Small intestine (tissue), 7 donors: Measurements from ENCODE around the gene SORCS2. TPM values are rescaled to one million over a fixed set of nuclear protein-coding genes. Genes with fewer than 3 reads are reported as not detected.
"Not testable (repeated sequence)": the region's sequence is repeated elsewhere in the genome, so short reads cannot be mapped to it uniquely, and the experiment has no call there.

ENCODE experiments used
- DNase-seq, 2 donors: peaks; one replicate each; pipeline versions ENCODE4 v3.0.0 to v3.0.0-alpha.2; 2013
- FAIRE-seq: peaks from 2 replicates; lab custom pipeline; 2012; peaks lifted over from hg19 to GRCh38; lab: Jason Lieb, UNC
- H3K27ac ChIP-seq, 3 donors: one replicate each; pipeline ENCODE4 v1.5.1; 2013; ENCODE audit warnings: low read length in 2 of 3, mild to moderate bottlenecking in 2 of 3, control low read depth in 1 of 3, inconsistent platforms in 1 of 3, low read depth in 1 of 3, moderate library complexity in 1 of 3
- H3K27me3 ChIP-seq, 3 donors: one replicate each; pipeline ENCODE4 v1.6.1; 2013; ENCODE audit warnings: low read length in 3 of 3, inconsistent platforms in 1 of 3; ENCODE audit not compliant: control insufficient read depth in 3 of 3, insufficient read depth in 3 of 3
- H3K36me3 ChIP-seq, 3 donors: one replicate each; pipeline ENCODE4 v1.6.1; 2013; ENCODE audit warnings: low read length in 3 of 3, inconsistent platforms in 1 of 3, low read depth in 1 of 3, mild to moderate bottlenecking in 1 of 3, moderate library complexity in 1 of 3; ENCODE audit not compliant: control insufficient read depth in 3 of 3, insufficient read depth in 2 of 3
- H3K4me1 ChIP-seq, 3 donors: one replicate each; pipeline ENCODE4 v1.6.1; 2013; ENCODE audit warnings: low read length in 2 of 3, inconsistent platforms in 1 of 3, low read depth in 1 of 3, mild to moderate bottlenecking in 1 of 3, moderate library complexity in 1 of 3; ENCODE audit not compliant: control insufficient read depth in 3 of 3, insufficient read depth in 2 of 3
- H3K4me3 ChIP-seq, 3 donors: one replicate each; pipeline ENCODE4 v1.5.1; 2013; ENCODE audit warnings: low read length in 3 of 3, control low read depth in 1 of 3, inconsistent platforms in 1 of 3, low read depth in 1 of 3, mild to moderate bottlenecking in 1 of 3, moderate library complexity in 1 of 3
- H3K9me3 ChIP-seq, 2 donors: one replicate each; pipeline ENCODE4 v1.6.1; 2013; ENCODE audit warnings: low read depth in 1 of 2, low read length in 1 of 2; ENCODE audit not compliant: control insufficient read depth in 2 of 2, insufficient read depth in 1 of 2
- WGBS, 3 donors: extraction: QIAGEN DNeasy Blood & Tissue Kit; methylation state at CpG; one replicate each; pipeline ENCODE4 v1.1.7; 2013; 5-methylcytosine and 5-hydroxymethylcytosine counted together
- polyA plus RNA-seq, 4 donors: library from polyadenylated mRNA; stranded (reverse) in 3 of 4; unstranded in 1 of 4; fragments of 200-250 nt in 3 of 4; fragments of 120-200 nt in 1 of 4; gene quantifications; one replicate each; pipeline versions ENCODE4 v1.2.1 to v1.2.3, GENCODE V29; 2013
- donor health status: healthy with polysubstance abuse.
- donor health status: control.
- donor health status: control.
- donor health status: Bipolar disorder and iron deficiency.
- donor health status: healthy.

SORCS2 gene
- polyA plus RNA-seq, 4 donors: 0.63 to 3.3 (median 2.2) TPM; not detected in 1

DNA sequence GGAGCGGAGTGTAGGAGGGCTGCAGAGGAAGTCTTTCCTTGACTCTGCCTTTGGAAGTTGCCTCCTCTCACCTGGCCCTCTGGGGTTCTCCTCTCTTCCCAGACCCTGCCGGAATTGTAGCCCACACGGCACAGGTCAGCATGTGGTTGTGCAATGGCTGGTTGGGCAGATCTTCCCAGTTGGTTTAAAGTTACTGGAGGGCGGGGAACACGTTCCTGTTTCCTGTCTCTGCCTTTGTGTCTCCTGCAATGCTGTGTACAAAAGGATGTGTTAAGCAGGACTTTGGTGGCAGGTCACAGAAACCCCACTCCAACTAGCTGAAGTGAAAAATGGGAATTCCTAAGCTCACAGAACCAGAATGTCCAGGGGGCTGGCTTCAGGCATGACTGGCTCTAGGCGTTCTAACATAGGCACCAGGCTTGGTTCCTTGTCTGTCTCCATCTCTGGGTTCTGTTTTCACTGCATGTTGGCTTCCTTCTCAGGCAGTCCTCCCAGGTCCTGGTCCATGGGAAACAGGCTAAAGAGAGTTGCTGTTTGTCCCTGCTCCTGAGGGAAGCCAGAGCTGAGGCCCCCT lies 19.9 kb downstream of the SORCS2 start:
- no peak overlapping the region for H3K27ac ChIP-seq
- H3K4me1 ChIP-seq: peaks cover 0 to 3% (median 0%) of the 10 kb centered on the region in 3 donors
- H3K36me3 ChIP-seq: no peaks in the 10 kb centered on the region
- FAIRE-seq (no peak), DNase-seq (no peak)
- no peak overlapping the region for H3K4me3 ChIP-seq
- H3K27me3 ChIP-seq: no peaks in the 10 kb centered on the region
- 59 to 72% (median 69%) methylated on average over 6 of the region's 6 CpGs for WGBS, 3 donors
- peaks cover 0 to 12% of the 10 kb centered on the region in 2 donors for H3K9me3 ChIP-seq

DNA sequence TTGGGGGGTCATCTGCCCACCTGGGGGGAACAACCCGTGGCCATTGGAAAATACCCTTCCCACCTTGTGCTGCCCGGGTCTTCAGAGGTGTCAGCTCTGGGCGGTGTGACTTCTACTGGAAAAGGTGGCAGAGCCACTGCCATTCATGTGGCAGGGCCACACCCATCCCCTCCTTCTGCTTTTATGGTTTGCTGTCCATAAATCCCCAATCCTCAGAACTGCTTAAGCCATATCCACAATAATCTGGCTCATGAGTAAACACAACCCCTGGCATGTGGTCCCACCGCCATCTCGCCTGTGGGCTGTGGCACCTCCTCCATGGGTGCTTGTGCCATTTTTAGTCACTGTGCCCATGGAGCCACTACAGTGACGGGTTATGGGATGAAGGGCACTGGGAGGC lies 20.6 kb downstream of the SORCS2 start:
- H3K36me3 ChIP-seq: no peaks in the 10 kb centered on the region
- DNase-seq (no peak), FAIRE-seq (no peak)
- H3K4me3 ChIP-seq: no peak overlapping the region
- 48 to 72% (median 57%) methylated on average over 6 of the region's 6 CpGs for WGBS, 3 donors
- H3K9me3 ChIP-seq: peaks cover 0 to 12% of the 10 kb centered on the region in 2 donors
- no peak overlapping the region for H3K27ac ChIP-seq
- H3K4me1 ChIP-seq: peaks cover 0 to 3% (median 0%) of the 10 kb centered on the region in 3 donors
- H3K27me3 ChIP-seq: no peaks in the 10 kb centered on the region

DNA sequence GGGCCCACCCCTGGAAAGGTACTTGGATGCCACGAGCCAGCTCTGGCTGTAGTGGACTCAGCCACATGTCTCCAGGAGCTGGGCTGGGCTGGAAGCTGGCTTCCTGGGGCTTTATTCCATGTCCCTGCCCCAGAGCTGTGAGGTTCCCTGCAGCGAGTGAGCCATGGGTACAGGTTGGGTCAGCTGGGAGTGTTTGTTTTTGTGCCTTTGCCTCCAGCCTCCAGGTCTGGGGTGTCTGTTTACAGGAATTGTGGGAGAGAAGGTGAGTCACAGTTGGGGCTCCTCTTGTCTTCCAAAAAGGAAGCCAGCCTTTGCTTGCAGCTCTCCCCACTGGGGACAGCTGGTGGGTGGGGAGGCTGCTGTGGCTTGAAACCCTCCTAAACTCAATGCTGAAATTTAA lies 21.5 kb downstream of the SORCS2 start:
- H3K36me3 ChIP-seq: no peaks in the 10 kb centered on the region
- FAIRE-seq: no peak
- H3K4me3 ChIP-seq: no peak overlapping the region
- H3K9me3 ChIP-seq: peaks cover 0 to 12% of the 10 kb centered on the region in 2 donors
- no peak overlapping the region for H3K27ac ChIP-seq
- H3K27me3 ChIP-seq: no peaks in the 10 kb centered on the region
- WGBS, 3 donors: 71 to 85% (median 80%) methylated on average over 2 of the region's 2 CpGs
- H3K4me1 ChIP-seq: peaks cover 0 to 4% (median 0%) of the 10 kb centered on the region in 3 donors
- no peak for DNase-seq

DNA sequence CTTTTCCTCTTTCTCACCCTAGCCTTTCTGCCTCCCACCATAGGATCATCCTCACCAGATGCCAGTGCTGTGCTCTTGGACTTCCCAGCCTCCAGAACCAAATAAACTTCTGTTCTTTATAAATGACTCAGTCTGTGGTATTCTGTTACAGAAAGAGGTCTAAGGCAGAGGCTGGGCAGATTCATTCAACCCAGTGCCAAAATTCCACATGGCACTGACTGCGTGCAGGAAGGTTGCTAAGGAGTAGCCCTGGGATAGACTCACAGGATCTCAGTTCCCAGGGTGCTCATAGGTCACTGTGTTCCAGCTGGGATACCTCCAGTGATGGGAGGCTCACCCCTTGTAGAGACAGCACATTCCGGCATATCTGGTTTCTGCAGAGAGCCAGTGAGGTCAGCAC lies 22.0 kb downstream of the SORCS2 start:
- H3K4me1 ChIP-seq: peaks cover 0 to 4% (median 0%) of the 10 kb centered on the region in 3 donors
- 52 to 82% (median 73%) methylated on average over 2 of the region's 2 CpGs for WGBS, 3 donors

DNA sequence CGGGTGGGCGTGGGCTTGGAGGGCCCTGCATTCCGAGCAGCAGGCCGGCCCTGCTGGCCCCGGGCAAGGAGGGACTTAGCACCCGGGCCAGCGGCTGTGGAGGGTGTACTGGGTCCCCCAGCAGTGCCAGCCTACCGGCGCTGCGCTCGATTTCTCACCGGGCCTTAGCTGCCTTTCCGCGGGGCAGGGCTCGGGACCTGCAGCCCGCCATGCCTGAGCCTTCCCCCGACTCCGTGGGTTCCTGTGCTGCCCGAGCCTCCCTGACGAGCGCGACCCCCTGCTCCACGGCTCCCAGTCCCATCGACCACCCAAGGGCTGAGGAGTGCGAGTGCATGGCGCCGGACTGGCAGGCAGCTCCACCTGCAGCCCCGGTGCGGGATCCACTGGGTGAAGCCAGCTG lies 22.8 kb downstream of the SORCS2 start:
- DNase-seq, H3K36me3 ChIP-seq, H3K4me3 ChIP-seq, FAIRE-seq, H3K27me3 ChIP-seq, H3K4me1 ChIP-seq, H3K27ac ChIP-seq: not testable (repeated sequence)
- H3K9me3 ChIP-seq: peaks cover 0 to 12% of the 10 kb centered on the region in 2 donors
- WGBS, 3 donors: 80 to 93% (median 86%) methylated on average over 3 to 29 of the region's 29 CpGs

More for the DNA sequence above, 22.0 kb downstream of the SORCS2 start:
- Histone ChIP-seq H3K9me3 (peaks cover 0 to 12% of the 10 kb centered on the region in 2 donors), H3K36me3 (no peaks in the 10 kb centered on the region), H3K4me3 (no peak overlapping the region), H3K27me3 (no peaks in the 10 kb centered on the region), H3K27ac (no peak overlapping the region)
- DNase-seq: no peak
- no peak for FAIRE-seq

DNA sequence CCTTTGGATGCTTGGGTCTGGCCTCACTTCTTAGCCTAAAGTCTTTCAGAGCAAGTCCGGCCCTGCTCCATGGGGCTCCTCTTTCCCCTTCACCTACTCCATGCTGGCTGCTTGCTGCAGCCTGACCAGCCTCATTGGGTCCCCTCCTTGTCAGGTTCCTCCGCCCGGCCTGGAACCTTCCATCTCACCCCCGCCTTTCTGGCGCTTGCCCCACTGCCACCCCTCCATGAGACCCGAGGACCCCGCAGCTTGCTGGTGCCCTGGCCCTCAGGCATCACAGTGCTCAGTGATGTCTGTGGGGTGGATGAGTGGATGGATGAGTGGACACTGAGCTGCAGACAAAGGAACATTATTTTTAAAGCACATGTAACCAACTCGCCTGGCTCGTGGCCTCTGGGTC lies 24.7 kb downstream of the SORCS2 start:
- H3K9me3 ChIP-seq: peaks cover 0 to 12% of the 10 kb centered on the region in 2 donors
- no peaks in the 10 kb centered on the region for H3K36me3 ChIP-seq
- no peak overlapping the region for H3K27ac ChIP-seq
- H3K27me3 ChIP-seq: no peaks in the 10 kb centered on the region
- FAIRE-seq (no peak), DNase-seq (no peak)
- H3K4me1 ChIP-seq: peaks cover 0 to 4% (median 0%) of the 10 kb centered on the region in 3 donors
- whole genome bisulfite sequencing, 3 donors: 87 to 89% (median 88%) methylated on average over 9 of the region's 9 CpGs
- no peak overlapping the region for H3K4me3 ChIP-seq

DNA sequence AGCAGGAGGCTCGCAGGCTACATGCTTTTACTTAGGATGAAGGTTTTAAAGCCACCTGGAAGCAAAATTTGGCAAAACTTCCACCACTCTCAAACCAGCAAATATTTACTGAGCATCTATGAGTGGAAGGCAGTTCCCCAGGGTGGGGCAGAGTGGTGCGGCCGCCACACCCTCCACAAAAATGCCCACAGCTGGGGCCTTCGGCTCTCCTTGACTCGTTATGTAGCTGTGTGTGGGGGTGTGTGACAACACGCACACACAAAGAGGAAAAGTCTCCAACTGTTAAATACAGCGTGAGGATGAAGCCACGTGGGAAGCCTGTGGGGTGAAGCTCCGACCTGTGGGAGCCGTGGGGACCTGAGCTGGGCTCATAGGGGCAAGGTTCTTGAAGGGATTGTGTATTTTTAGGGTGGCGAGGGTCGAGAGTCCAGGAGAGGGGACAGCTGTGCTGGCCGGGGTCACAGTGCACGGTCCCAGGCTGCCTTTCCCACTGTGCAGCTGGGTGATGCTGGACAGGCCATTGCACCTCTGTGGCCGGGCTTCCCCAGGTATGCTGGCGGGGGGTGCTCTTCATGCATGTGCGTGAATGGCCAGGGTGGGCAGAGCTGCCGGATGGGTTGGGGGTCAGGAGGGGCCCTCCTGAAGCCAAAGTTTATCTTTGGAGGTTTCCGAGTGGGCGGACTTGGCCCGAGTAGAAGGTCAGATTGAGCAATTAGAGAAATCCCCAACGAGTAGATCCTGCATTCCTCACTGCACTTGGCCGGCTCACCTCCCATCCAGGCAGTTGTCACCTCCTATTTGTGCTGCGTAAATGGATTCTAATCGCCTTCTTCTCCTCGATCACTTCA lies 25.4 kb downstream of the SORCS2 start:
- peak in 1 of 2 donors; percentile 12 for DNase-seq
- Histone ChIP-seq H3K4me1 (peaks cover 0 to 4% (median 0%) of the 10 kb centered on the region in 3 donors), H3K36me3 (no peaks in the 10 kb centered on the region), H3K27ac (no peak overlapping the region), H3K27me3 (no peaks in the 10 kb centered on the region), H3K9me3 (peaks cover 0 to 12% of the 10 kb centered on the region in 2 donors), H3K4me3 (no peak overlapping the region)
- WGBS, 3 donors: 33 to 55% (median 45%) methylated on average over 26 of the region's 26 CpGs
- FAIRE-seq: no peak

DNA sequence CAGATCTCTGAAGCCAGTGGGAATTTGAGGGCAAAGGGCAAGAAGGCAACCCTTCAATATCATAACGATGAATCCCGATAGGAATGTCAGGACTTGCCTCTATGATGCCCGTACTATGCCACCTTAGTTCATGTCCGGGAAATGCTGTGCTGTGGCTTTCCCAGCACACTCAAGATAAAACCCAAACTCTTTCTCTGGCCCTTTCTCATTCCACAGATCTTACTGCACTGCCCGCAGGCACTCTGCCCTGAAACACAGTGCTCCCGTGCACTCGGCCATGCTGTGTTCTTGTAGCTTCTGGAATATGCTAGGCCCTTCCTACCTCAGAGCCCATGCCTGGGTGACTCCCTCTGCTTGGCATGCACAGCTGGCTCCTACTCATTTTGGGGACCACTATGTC lies 26.3 kb downstream of the SORCS2 start:
- DNase-seq (no peak), FAIRE-seq (no peak)
- H3K27ac ChIP-seq: no peak overlapping the region
- H3K9me3 ChIP-seq: peaks cover 0 to 11% of the 10 kb centered on the region in 2 donors
- no peak overlapping the region for H3K4me3 ChIP-seq
- no peaks in the 10 kb centered on the region for H3K27me3 ChIP-seq
- H3K36me3 ChIP-seq: no peaks in the 10 kb centered on the region
- peaks cover 0 to 4% (median 0%) of the 10 kb centered on the region in 3 donors for H3K4me1 ChIP-seq
- WGBS, 3 donors: 70 to 91% (median 84%) methylated on average over 7 of the region's 7 CpGs
